ENCODE measurements around the gene PLCG1. TPM values are rescaled to one million over a fixed set of nuclear protein-coding genes. Genes with fewer than 3 reads are reported as not detected.

Gene PLCG1
- total RNA-seq, 2 experiments from 2014 or later, result 201 to 337 TPM

GRCh38 chr20:41174782-41175181, 37.4 kb downstream of the PLCG1 start:
- Mint-ChIP-seq H3K27me3 (no peaks in the 10 kb centered on the region), H3K36me3 (peaks cover 42% of the 10 kb centered on the region), H3K4me1 (peaks cover 15% of the 10 kb centered on the region), H3K9me3 (ENCODE audit: low read depth) (no peaks in the 10 kb centered on the region), H3K27ac (no peak overlapping the region), H3K4me3 (no peak overlapping the region)
- DNase-seq (peak; percentile 21), ATAC-seq (no peak)
- CTCF ChIA-PET, result interaction anchor here (2.3 kb wide), 1 partner anchor 165 kb away, joined by 10 read pairs; the partner anchor contains the start of gene LPIN3

DNA sequence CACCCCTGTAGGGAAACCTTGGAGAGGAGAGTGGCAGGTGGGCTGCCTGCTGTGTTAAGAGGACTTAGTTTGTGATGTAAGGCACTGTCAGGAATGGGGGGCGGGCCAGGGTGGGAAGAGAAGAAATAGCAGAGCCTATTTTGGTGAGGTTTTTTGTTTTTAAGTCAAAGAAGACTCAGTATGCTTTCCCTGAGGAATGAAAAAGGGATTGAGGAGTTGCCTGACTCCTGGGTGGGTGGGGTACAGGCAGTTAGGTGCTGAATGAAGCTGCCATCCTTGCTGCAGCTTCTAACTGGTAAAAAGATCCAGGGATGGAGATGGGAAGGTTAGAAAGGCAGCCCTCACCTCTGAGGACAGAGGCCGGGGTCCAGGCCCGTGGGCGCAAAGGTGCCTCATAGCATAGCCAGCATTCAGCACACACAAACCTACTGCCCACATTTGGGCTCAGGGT, 37.9 kb downstream of the PLCG1 start:
- Mint-ChIP-seq H3K4me3 (no peak overlapping the region), H3K27ac (no peak overlapping the region), H3K27me3 (no peaks in the 10 kb centered on the region), H3K36me3 (peaks cover 40% of the 10 kb centered on the region), H3K9me3 (ENCODE audit: low read depth) (no peaks in the 10 kb centered on the region), H3K4me1 (peaks cover 15% of the 10 kb centered on the region)
- CTCF ChIA-PET, result interaction anchor here (1.5 to 2.3 kb wide), 3 partner anchors 8 to 165 kb away, joined by 4 to 10 read pairs (median 6); partner anchors contain the start of gene LPIN3
- no peak for ATAC-seq
- peak; percentile 14 for DNase-seq

DNA sequence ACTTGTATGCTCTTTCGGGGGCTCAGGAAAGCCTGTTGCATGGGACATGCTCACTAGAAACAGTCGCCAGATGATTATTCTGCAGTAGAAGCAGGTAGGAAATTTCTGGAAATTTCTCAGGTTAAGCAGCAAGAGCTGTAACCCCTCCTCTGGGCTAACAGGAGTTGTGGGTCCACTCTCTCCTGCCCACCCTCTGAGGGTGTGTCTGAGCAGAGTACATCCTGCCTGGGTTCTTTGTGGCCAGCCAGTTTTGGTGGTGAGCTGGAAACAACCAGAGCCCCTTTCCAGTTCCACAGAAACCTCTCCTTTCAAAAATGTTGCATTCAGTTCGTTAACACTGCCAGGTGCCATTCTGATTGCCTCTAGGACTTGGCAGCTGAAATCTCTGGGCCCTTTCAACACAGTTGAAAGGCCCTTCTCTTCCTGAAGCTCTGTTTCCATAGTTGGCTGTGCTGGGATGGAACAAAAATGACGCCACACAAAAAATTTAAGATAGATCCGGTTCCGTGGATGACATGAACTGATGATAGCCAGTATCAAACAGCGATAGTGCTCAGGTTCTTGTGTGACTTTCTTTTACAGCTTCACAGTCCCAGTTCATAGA, 38.5 kb downstream of the PLCG1 start:
- Mint-ChIP-seq H3K4me1 (peaks cover 13% of the 10 kb centered on the region), H3K27ac (no peak overlapping the region), H3K36me3 (peaks cover 34% of the 10 kb centered on the region), H3K9me3 (ENCODE audit: low read depth) (no peaks in the 10 kb centered on the region), H3K4me3 (no peak overlapping the region), H3K27me3 (no peaks in the 10 kb centered on the region)
- ATAC-seq, result no peak
- no peak for DNase-seq
- CTCF ChIA-PET, result interaction anchor here (0.8 to 2.3 kb wide), 6 partner anchors 9 to 164 kb away, joined by 3 to 10 read pairs (median 4); partner anchors contain the start of gene LPIN3

- no peaks in the 10 kb centered on the region for H3K9me3 Mint-ChIP-seq (ENCODE audit: low read depth)
- peaks cover 17% of the 10 kb centered on the region for H3K4me1 Mint-ChIP-seq
- CTCF ChIA-PET, result interaction anchor here (1.0 to 1.7 kb wide), 5 partner anchors 10 to 161 kb away, joined by 3 to 6 read pairs (median 4); no protein-coding TSS in a partner anchor
- no peak overlapping the region for H3K4me3 Mint-ChIP-seq
- peak; percentile 38 for DNase-seq
- H3K27me3 Mint-ChIP-seq, result no peaks in the 10 kb centered on the region
- H3K36me3 Mint-ChIP-seq, result peaks cover 27% of the 10 kb centered on the region
- no peak for ATAC-seq
- no peak overlapping the region for H3K27ac Mint-ChIP-seq
These were observed 39.6 kb downstream of the PLCG1 start for GRCh38 chr20:41176711-41177552.

DNA sequence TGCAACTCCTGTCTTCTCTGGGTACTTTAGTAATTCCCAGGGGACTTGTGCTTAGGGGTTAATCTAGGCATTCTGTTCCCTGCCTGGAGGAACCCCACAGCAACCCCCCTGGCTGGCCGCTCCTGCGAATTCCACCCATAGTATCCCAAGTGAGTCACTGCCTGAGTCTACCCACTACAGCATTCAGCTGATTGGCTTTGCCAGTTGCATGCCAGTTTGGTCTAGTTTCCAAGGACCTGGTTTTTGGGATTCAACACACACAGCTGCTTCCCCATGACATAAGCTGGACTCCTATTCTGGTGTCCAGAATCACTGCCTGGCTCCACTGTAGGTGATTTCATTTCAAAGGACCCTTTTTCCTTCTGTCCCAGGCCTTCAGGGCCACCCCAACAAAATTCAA, 40.3 kb downstream of the PLCG1 start:
- ATAC-seq, result no peak
- no peak overlapping the region for H3K4me3 Mint-ChIP-seq
- DNase-seq, result peak; percentile 40
- H3K4me1 Mint-ChIP-seq, result peaks cover 22% of the 10 kb centered on the region
- H3K36me3 Mint-ChIP-seq, result peaks cover 25% of the 10 kb centered on the region
- H3K27ac Mint-ChIP-seq, result peak overlapping the region; percentile 21
- CTCF ChIA-PET, result interaction anchor here (0.5 to 1.0 kb wide), 2 partner anchors 45 to 161 kb away, joined by 4 read pairs; no protein-coding TSS in a partner anchor
- no peaks in the 10 kb centered on the region for H3K9me3 Mint-ChIP-seq (ENCODE audit: low read depth)
- no peaks in the 10 kb centered on the region for H3K27me3 Mint-ChIP-seq

DNA sequence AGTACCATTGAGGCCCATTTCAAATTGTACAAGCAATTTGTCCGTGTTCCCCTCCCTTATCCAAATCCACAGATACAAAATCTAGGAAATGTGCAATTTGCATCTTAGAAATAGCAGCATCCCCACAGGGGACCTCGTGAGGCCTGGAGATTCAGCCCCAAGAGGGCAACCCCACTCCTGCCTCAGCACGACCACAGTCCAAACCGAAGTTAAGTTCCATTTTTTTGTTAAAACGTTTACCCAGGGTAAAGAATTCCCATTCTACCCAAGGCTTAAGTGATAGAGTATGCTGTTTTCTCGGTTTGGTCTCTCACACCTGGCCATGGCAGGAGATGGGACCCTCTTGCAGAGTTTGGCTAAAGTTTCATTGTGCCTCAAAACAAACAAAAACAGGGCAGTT, 41.2 kb downstream of the PLCG1 start:
- Mint-ChIP-seq H3K27ac (peak overlapping the region; percentile 4), H3K36me3 (peaks cover 17% of the 10 kb centered on the region), H3K4me3 (no peak overlapping the region), H3K9me3 (ENCODE audit: low read depth) (no peaks in the 10 kb centered on the region), H3K4me1 (peaks cover 22% of the 10 kb centered on the region), H3K27me3 (no peaks in the 10 kb centered on the region)
- CTCF ChIA-PET, result no interaction called here
- DNase-seq (peak; percentile 37), ATAC-seq (no peak)

DNA sequence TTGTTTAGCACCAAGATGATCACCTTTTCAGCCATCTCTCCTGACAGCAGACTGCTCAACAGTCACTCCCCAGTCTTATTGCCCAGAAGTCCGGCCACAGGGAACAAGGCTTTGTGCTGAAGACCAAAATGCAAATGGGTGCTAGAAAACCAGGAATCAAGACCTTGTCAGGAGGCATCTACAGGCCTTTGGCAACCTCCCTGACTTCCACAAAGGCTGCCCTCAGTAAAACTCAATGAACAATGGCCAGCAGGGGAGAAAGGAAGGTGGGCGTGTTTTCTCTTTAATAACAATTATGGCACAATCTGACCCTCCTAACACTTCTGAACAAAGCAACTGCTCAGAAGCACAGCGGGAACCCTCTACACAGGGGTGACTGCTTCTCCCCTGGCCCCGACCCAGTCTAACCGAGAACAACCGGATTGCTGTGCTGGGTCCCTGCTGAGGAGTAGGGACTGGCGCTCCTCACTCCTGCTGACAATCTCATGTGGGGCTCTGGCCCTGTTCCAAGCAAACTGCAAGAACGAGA, 41.6 kb downstream of the PLCG1 start:
- ATAC-seq (no peak), DNase-seq (peak; percentile 25)
- no peak overlapping the region for H3K4me3 Mint-ChIP-seq
- H3K36me3 Mint-ChIP-seq, result peaks cover 13% of the 10 kb centered on the region
- H3K27ac Mint-ChIP-seq, result peak overlapping the region; percentile 4
- no peaks in the 10 kb centered on the region for H3K27me3 Mint-ChIP-seq
- CTCF ChIA-PET, result no interaction called here
- H3K4me1 Mint-ChIP-seq, result peaks cover 22% of the 10 kb centered on the region
- no peaks in the 10 kb centered on the region for H3K9me3 Mint-ChIP-seq (ENCODE audit: low read depth)

GRCh38 chr20:41179961-41180360, 42.6 kb downstream of the PLCG1 start:
- CTCF ChIA-PET, result interaction anchor here (1.5 to 1.9 kb wide), 2 partner anchors 159 to 217 kb away, joined by 3 to 4 read pairs; no protein-coding TSS in a partner anchor
- no peak overlapping the region for H3K27ac Mint-ChIP-seq

DNA sequence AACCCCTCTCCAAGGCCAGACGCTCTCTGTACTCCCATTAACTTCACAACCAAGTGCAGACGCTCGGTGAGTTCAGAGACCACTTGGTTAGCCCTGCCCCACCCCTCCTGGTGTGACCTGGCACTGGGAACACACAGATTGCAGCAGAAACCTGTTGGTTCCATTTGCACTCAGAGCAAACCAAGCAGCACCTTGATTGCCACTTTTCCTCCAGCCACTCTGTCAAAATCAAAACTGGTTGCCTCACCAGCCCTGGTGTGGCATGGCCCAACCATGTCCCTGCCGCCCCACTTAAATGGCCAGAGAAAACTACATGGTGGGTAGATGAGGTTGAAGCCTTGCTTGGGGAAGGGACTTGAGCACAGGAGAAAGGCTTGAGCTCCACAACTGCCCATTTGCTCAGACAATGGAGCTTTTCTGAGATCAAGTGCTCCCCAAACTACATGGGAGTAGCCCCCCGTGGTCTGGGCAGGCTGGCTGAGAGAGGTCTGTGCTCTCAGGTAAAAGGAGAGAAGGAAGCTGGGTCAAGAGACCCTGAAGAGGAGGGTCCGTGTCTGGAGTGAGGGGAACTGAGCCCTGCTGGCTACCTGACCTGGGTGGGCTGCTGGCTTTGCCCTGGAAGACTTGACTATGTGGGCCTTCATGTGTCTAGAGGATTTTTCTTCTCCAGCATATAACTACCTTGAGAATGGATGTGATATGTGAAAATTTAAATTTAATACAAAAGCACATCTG, 43.4 kb downstream of the PLCG1 start:
- H3K4me1 Mint-ChIP-seq, result peaks cover 17% of the 10 kb centered on the region
- DNase-seq (peak; percentile 40), ATAC-seq (no peak)
- no peak overlapping the region for H3K27ac Mint-ChIP-seq
- CTCF ChIA-PET, result interaction anchor here (1.5 to 3.6 kb wide), 3 partner anchors 8 to 218 kb away, joined by 3 to 19 read pairs (median 4); no protein-coding TSS in a partner anchor
- peaks cover 5% of the 10 kb centered on the region for H3K36me3 Mint-ChIP-seq
- no peaks in the 10 kb centered on the region for H3K9me3 Mint-ChIP-seq (ENCODE audit: low read depth)
- no peak overlapping the region for H3K4me3 Mint-ChIP-seq
- H3K27me3 Mint-ChIP-seq, result no peaks in the 10 kb centered on the region

More at GRCh38 chr20:41179961-41180360, 42.6 kb downstream of the PLCG1 start:
- ATAC-seq (no peak), DNase-seq (peak; percentile 38)
- Mint-ChIP-seq H3K36me3 (peaks cover 6% of the 10 kb centered on the region), H3K9me3 (ENCODE audit: low read depth) (no peaks in the 10 kb centered on the region), H3K4me3 (no peak overlapping the region), H3K27me3 (no peaks in the 10 kb centered on the region), H3K4me1 (peaks cover 18% of the 10 kb centered on the region)

DNA sequence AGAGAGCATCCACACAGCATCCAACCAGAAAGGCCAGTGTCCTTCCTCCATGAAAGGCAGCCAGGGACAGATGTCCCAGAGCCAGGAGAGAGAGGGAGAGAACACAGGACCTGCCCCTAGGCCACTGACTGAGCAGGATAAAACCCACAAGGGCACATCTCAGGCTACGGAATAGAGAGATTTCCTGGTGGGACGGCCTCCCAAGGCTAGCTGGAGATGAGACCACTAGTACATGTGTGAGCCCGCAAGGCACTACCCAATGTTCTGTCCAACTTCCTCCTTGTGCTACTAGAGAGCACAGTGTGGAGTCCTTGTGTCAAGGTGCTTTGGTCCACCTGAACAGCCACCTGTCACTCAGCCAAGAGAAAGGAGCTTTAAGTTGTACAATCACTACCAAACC, 44.2 kb downstream of the PLCG1 start:
- ATAC-seq (peak; percentile 22), DNase-seq (no peak)
- CTCF ChIA-PET, result interaction anchor here (1.9 to 3.6 kb wide), 2 partner anchors 9 to 219 kb away, joined by 4 to 19 read pairs; no protein-coding TSS in a partner anchor
- Mint-ChIP-seq H3K4me1 (peaks cover 14% of the 10 kb centered on the region), H3K36me3 (peaks cover under 1% of the 10 kb centered on the region), H3K9me3 (ENCODE audit: low read depth) (no peaks in the 10 kb centered on the region), H3K27ac (no peak overlapping the region), H3K4me3 (no peak overlapping the region), H3K27me3 (no peaks in the 10 kb centered on the region)

DNA sequence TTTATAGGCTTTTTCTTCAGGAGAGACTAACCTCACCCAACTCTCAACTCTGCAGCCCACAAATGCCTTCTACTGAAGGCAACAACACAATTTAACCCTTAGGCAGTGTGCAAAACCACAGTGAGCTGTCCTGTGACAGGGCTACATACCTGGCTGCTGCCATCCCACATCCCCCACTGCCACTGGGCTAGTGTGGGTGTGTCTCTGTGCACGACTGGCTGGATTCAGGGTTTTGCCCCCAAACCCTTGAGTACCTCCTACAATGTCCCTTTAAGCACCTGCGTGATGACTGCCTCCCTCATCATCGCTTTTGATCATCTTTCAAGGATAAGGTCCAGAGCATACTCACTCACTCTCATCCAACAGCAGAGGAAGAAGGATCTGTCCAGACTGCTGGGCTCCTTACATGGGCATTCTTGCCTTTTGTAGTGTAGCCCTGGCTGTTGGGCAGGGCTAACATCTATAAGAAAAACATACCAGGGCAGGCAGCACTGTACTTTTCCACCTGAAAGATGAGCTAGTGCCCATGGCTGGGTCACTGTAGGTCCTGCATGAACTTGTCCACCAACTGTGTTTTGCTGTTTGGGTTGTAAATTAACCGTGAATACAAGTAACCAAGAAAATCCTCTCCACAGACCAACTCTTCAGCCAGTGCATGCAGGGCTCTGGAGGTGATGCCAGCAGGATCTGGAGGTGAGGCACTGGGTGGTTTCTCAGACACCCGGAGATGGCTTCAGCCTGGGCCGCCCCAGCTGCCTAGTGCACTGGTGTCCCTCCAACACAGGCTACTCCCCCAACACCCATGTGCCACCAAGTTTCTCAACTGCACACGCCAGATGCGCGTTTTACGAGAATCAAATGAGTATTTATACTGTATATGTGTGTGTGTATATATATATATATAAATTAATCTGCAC, 45.2 kb downstream of the PLCG1 start:
- CTCF ChIA-PET, result interaction anchor here (3.6 kb wide), 1 partner anchor 10 kb away, joined by 19 read pairs; no protein-coding TSS in a partner anchor
- H3K9me3 Mint-ChIP-seq (ENCODE audit: low read depth), result no peaks in the 10 kb centered on the region
- DNase-seq, result no peak
- H3K4me1 Mint-ChIP-seq, result peaks cover 14% of the 10 kb centered on the region
- no peaks in the 10 kb centered on the region for H3K27me3 Mint-ChIP-seq
- H3K36me3 Mint-ChIP-seq, result no peaks in the 10 kb centered on the region
- ATAC-seq, result peak; percentile 41
- H3K4me3 Mint-ChIP-seq, result no peak overlapping the region
- no peak overlapping the region for H3K27ac Mint-ChIP-seq

DNA sequence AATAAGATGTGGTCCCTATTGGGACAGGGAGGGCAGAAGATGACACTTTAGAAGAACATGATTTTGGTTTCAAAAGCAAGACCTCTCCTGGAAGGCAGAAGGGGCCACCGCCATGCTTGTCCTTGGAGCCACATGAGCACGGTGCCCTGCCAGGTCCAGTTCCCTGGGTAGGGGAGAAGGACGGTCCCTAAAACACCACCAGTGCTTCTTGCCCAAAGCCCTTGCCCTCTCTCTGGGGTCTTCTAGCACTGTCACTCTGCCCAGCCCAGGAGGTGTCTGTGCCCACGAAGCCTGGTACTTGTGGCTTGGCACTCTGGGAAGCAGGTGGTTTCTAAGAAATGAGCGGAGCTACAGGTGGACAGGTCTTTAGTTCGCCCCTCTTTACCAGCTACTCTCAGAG, 46.0 kb downstream of the PLCG1 start:
- DNase-seq (no peak), ATAC-seq (no peak)
- CTCF ChIA-PET, result interaction anchor here (3.6 kb wide), 1 partner anchor 11 kb away, joined by 19 read pairs; no protein-coding TSS in a partner anchor
- Mint-ChIP-seq H3K4me1 (peaks cover 14% of the 10 kb centered on the region), H3K36me3 (no peaks in the 10 kb centered on the region), H3K27ac (no peak overlapping the region), H3K9me3 (ENCODE audit: low read depth) (no peaks in the 10 kb centered on the region), H3K27me3 (no peaks in the 10 kb centered on the region), H3K4me3 (no peak overlapping the region)
